H1 (cell line): ENCODE results near the gene CFAP61. TPM values are rescaled to one million over a fixed set of nuclear protein-coding genes. Genes with fewer than 3 reads are reported as not detected.

ENCODE experiments used
- CTCF ChIA-PET: fragments of 300-600 bp; sonication (Branson Sonifier 250); formaldehyde crosslinking; loops from one replicate; lab custom pipeline; 2021; ENCODE audit not compliant: partially characterized antibody; lab: Charles Lee
- POLR2A ChIA-PET: fragments of 300-600 bp; sonication (Branson Sonifier 250); formaldehyde crosslinking; loops from one replicate; lab custom pipeline; 2021; ENCODE audit warnings: inconsistent platforms; ENCODE audit not compliant: partially characterized antibody; lab: Charles Lee
- DNase-seq, 2 experiments: peaks; one replicate each; pipeline versions ENCODE4 v3.0.0 to v3.0.0-alpha.2; 2010 to 2022; ENCODE audit warnings: low spot score in 2 of 2, low read depth in 1 of 2, mixed read lengths in 1 of 2
- FAIRE-seq: peaks from 2 replicates; lab custom pipeline; 2011; peaks lifted over from hg19 to GRCh38; lab: Jason Lieb, UNC
- H2AFZ ChIP-seq: 2 replicates; pipeline ENCODE4 v1.8.1; 2012; ENCODE audit warnings: low read length, inconsistent platforms
- H2AK5ac ChIP-seq: 2 replicates; pipeline ENCODE4 v1.6.1; 2013; ENCODE audit warnings: low read depth, low read length
- H2BK120ac ChIP-seq: replicated peaks from 2 replicates; pipeline ENCODE3; 2013; ENCODE audit warnings: low read depth, low read length, inconsistent platforms
- H2BK12ac ChIP-seq: 2 replicates; pipeline ENCODE4 v1.6.1; 2013; ENCODE audit warnings: low read depth, low read length
- H2BK15ac ChIP-seq: 2 replicates; pipeline ENCODE4 v1.6.1; 2013; ENCODE audit warnings: low read length
- H2BK20ac ChIP-seq: 2 replicates; pipeline ENCODE4 v1.6.1; 2013; ENCODE audit warnings: low read length
- H2BK5ac ChIP-seq: 2 replicates; pipeline ENCODE4 v1.6.1; 2013; ENCODE audit warnings: low read depth, low read length
- H3K14ac ChIP-seq: 2 replicates; pipeline ENCODE4 v1.6.1; 2013; ENCODE audit warnings: inconsistent platforms; ENCODE audit not compliant: insufficient read length
- H3K18ac ChIP-seq: 2 replicates; pipeline ENCODE4 v1.6.1; 2013; ENCODE audit warnings: low read length; ENCODE audit errors: extremely low read depth
- H3K23ac ChIP-seq: 2 replicates; pipeline ENCODE4 v1.6.1; 2013; ENCODE audit warnings: inconsistent platforms; ENCODE audit not compliant: insufficient read length
- H3K23me2 ChIP-seq: 2 replicates; pipeline ENCODE4 v1.6.1; 2013; ENCODE audit warnings: low read depth, low read length
- H3K27ac ChIP-seq: 2 replicates; pipeline ENCODE4 v1.6.1; 2011; ENCODE audit warnings: low read depth, low read length, inconsistent platforms
- H3K27me3 ChIP-seq, 4 experiments: replicated peaks in 1 of 4; 1 replicate in 1 of 4; 2 replicates in 3 of 4; pipeline versions ENCODE4 v1.6.1 to v1.8.1; 2011 to 2013; ENCODE audit warnings: low read length in 3 of 4, mild to moderate bottlenecking in 3 of 4, inconsistent platforms in 2 of 4, mixed read lengths in 2 of 4, moderate library complexity in 1 of 4; ENCODE audit not compliant: control insufficient read depth in 3 of 4, insufficient read depth in 3 of 4; ENCODE audit errors: extremely low read depth in 1 of 4
- H3K36me3 ChIP-seq, 4 experiments: 2 replicates each; pipeline versions ENCODE4 v1.6.1 to v1.8.1; 2011 to 2013; ENCODE audit warnings: mild to moderate bottlenecking in 4 of 4, low read length in 3 of 4, moderate library complexity in 2 of 4, control low read depth in 1 of 4, inconsistent platforms in 1 of 4; ENCODE audit not compliant: insufficient read depth in 4 of 4, control insufficient read depth in 2 of 4
- H3K4ac ChIP-seq: replicated peaks from 2 replicates; pipeline ENCODE3; 2013; ENCODE audit warnings: low read length, low read depth, mixed read lengths, inconsistent platforms; ENCODE audit not compliant: insufficient read length
- H3K4me1 ChIP-seq, 4 experiments: replicated peaks in 1 of 4; 1 replicate in 1 of 4; 2 replicates in 3 of 4; pipeline versions ENCODE4 v1.6.1 to v1.8.1; 2011 to 2013; ENCODE audit warnings: low read length in 3 of 4, inconsistent platforms in 2 of 4, mixed read lengths in 1 of 4; ENCODE audit not compliant: insufficient read depth in 4 of 4, control insufficient read depth in 3 of 4
- H3K4me2 ChIP-seq, 2 experiments: 2 replicates each; pipeline versions ENCODE4 v1.6.1 to v1.8.1; 2011 to 2013; ENCODE audit warnings: low read depth in 2 of 2, low read length in 2 of 2, control low read depth in 1 of 2, inconsistent platforms in 1 of 2, mild to moderate bottlenecking in 1 of 2; ENCODE audit not compliant: insufficient read depth in 1 of 2
- H3K4me3 ChIP-seq, 4 experiments: fragments of 200-600, 300-600 bp in 1 of 4; sonication (generic), shearing (Covaris generic), sonication (Bioruptor Twin) in 1 of 4; 2 replicates each; pipeline versions ENCODE4 v1.5.1 to v1.8.1; 2011 to 2016; ENCODE audit warnings: low read length in 4 of 4, low read depth in 3 of 4, control low read depth in 2 of 4, inconsistent platforms in 2 of 4, mild to moderate bottlenecking in 2 of 4, mixed read lengths in 1 of 4, moderate library complexity in 1 of 4; ENCODE audit not compliant: insufficient read depth in 2 of 4; ENCODE audit errors: extremely low read depth in 1 of 4
- H3K56ac ChIP-seq: replicated peaks from 2 replicates; pipeline ENCODE3; 2013; ENCODE audit warnings: low read depth, mild to moderate bottlenecking, mixed read lengths, low read length, inconsistent platforms; ENCODE audit not compliant: insufficient read length
- H3K79me1 ChIP-seq: 2 replicates; pipeline ENCODE4 v1.6.1; 2013; ENCODE audit warnings: low read depth, low read length, control low read depth
- H3K79me2 ChIP-seq, 2 experiments: 2 replicates each; pipeline versions ENCODE4 v1.6.1 to v1.8.1; 2012 to 2013; ENCODE audit warnings: low read length in 2 of 2, mild to moderate bottlenecking in 2 of 2, inconsistent platforms in 1 of 2; ENCODE audit not compliant: insufficient read depth in 2 of 2, control insufficient read depth in 1 of 2
- H3K9ac ChIP-seq, 4 experiments: replicated peaks in 1 of 4; 1 replicate in 1 of 4; 2 replicates in 3 of 4; pipeline versions ENCODE4 v1.6.1 to v1.8.1; 2011 to 2013; ENCODE audit warnings: low read depth in 3 of 4, low read length in 3 of 4, control low read depth in 2 of 4, mild to moderate bottlenecking in 2 of 4, moderate library complexity in 2 of 4, inconsistent platforms in 1 of 4; ENCODE audit errors: extremely low read depth in 1 of 4
- H3K9me3 ChIP-seq, 2 experiments: 2 replicates each; pipeline versions ENCODE4 v1.6.1 to v1.8.1; 2012 to 2013; ENCODE audit warnings: mild to moderate bottlenecking in 2 of 2, moderate library complexity in 2 of 2, control low read depth in 1 of 2, inconsistent platforms in 1 of 2, low read depth in 1 of 2, low read length in 1 of 2, mixed read lengths in 1 of 2; ENCODE audit not compliant: insufficient read depth in 2 of 2
- H4K20me1 ChIP-seq, 2 experiments: replicated peaks in 1 of 2; 2 replicates each; pipeline versions ENCODE3 to v1.8.1; 2011 to 2013; ENCODE audit warnings: inconsistent platforms in 2 of 2, low read length in 2 of 2, mild to moderate bottlenecking in 1 of 2; ENCODE audit not compliant: insufficient read depth in 2 of 2, control insufficient read depth in 1 of 2
- H4K5ac ChIP-seq: 2 replicates; pipeline ENCODE4 v1.6.1; 2013; ENCODE audit warnings: low read length, low read depth, mixed read lengths, inconsistent platforms; ENCODE audit not compliant: insufficient read length
- H4K8ac ChIP-seq: 2 replicates; pipeline ENCODE4 v1.8.0; 2013; ENCODE audit warnings: mild to moderate bottlenecking, moderate library complexity, low read length, inconsistent platforms; ENCODE audit not compliant: insufficient read depth; ENCODE audit errors: extremely low read depth
- H4K91ac ChIP-seq: replicated peaks from 2 replicates; pipeline ENCODE3; 2013; ENCODE audit warnings: low read length, mixed read lengths, inconsistent platforms; ENCODE audit not compliant: insufficient read length
- HDAC6 ChIP-seq: IDR thresholded peaks from one replicate; pipeline ENCODE4 v1.7.1; 2012; ENCODE audit warnings: low read depth, mild to moderate bottlenecking, inconsistent platforms, low read length, moderate library complexity
- PHF8 ChIP-seq: fragments of 200-600 bp; sonication (generic); conservative IDR thresholded peaks from 2 replicates; pipeline ENCODE4 v1.7.1; 2012; ENCODE audit warnings: low read depth, mild to moderate bottlenecking, inconsistent platforms, low read length, moderate library complexity
- SRF ChIP-seq: IDR thresholded peaks from 2 replicates; pipeline ENCODE4 v1.6.1; 2011; ENCODE audit warnings: mild to moderate bottlenecking, low read depth, low read length, moderate library complexity
- TAF1 ChIP-seq: IDR thresholded peaks from 2 replicates; pipeline ENCODE4 v1.6.1; 2011; ENCODE audit warnings: mild to moderate bottlenecking, low read depth, low read length
- WGBS, 2 experiments: shearing (Covaris generic) in 1 of 2; methylation state at CpG; one replicate each; pipeline versions ENCODE4 v1.1.6 to v1.1.7; 2013 to 2015; ENCODE audit warnings: low lambda C conversion rate in 2 of 2, mixed read lengths in 2 of 2, inconsistent platforms in 1 of 2, low coverage in 1 of 2, missing lambda C conversion rate in 1 of 2; ENCODE audit not compliant: insufficient replicate concordance in 2 of 2, insufficient coverage in 1 of 2, insufficient read length in 1 of 2; ENCODE audit errors: extremely low coverage in 1 of 2, missing lambda C conversion rate in 1 of 2; 5-methylcytosine and 5-hydroxymethylcytosine counted together
- polyA plus RNA-seq, 7 experiments: library from polyadenylated mRNA; depleted of rRNA in 3 of 7; stranded (reverse) in 5 of 7; unstranded in 2 of 7; fragments of >200 nt in 5 of 7; fragments of 200-250 nt in 2 of 7; gene quantifications; 1 replicate in 5 of 7; 2 replicates in 1 of 7; 4 replicates in 1 of 7; pipeline versions ENCODE4 v1.2.1 to v1.2.3, GENCODE V29; 2011 to 2013; ENCODE audit warnings: missing spikeins in 2 of 7, mixed read lengths in 2 of 7
- total RNA-seq: library from RNA; stranded (reverse); fragmentation: NEBNext Ultra II Directional; extraction: Animal tissue kit (Norgen Biotek cat#: 25700); gene quantifications from 2 replicates; pipeline ENCODE4 v1.2.1, GENCODE V29; 2021

CFAP61 gene
- total and polyA plus RNA-seq, 2 of the 8 experiments (the other 6 are each of a cell fraction or from before 2014, with no cell fraction given) = 0.29 to 0.61 TPM

GRCh38 chr20:20219016-20219415 lies 166.7 kb downstream of the CFAP61 start:
- no peak overlapping the region for H2BK5ac ChIP-seq
- no peak overlapping the region for H3K23ac ChIP-seq
- H3K9me3 ChIP-seq = peaks cover 3 to 6% of the 10 kb centered on the region in 2 experiments; a peak in 2 of 4 replicates
- 95% methylated on average over 2 of the region's 2 CpGs; no CpG with 5 or more reads in 1 of the 2 experiments for WGBS, 2 experiments
- H2BK20ac ChIP-seq = no peak overlapping the region
- H3K18ac ChIP-seq = no peak overlapping the region
- no peak overlapping the region for H4K8ac ChIP-seq
- H2BK120ac ChIP-seq = no peak overlapping the region
- no peak overlapping the region for H2BK15ac ChIP-seq
- no peaks in the 10 kb centered on the region for H3K4me1 ChIP-seq
- no peaks in the 10 kb centered on the region for H3K79me2 ChIP-seq
- DNase-seq = no peak
- TF ChIP-seq HDAC6 (no peak), PHF8 (no peak), SRF (no peak), TAF1 (no peak)
- H3K14ac ChIP-seq = no peak overlapping the region
- no peak overlapping the region for H3K4me3 ChIP-seq
- H4K91ac ChIP-seq = no peak overlapping the region
- H2AFZ ChIP-seq = no peak overlapping the region
- ChIA-PET POLR2A (no interaction called here), CTCF (interaction anchor here (1.2 to 1.4 kb wide), 2 partner anchors 9 to 374 kb away, joined by 3 read pairs; no protein-coding TSS in a partner anchor)
- H3K9ac ChIP-seq = no peak overlapping the region
- no peaks in the 10 kb centered on the region for H3K79me1 ChIP-seq
- H2AK5ac ChIP-seq = no peak overlapping the region
- H3K4me2 ChIP-seq = no peak overlapping the region
- no peak overlapping the region for H4K5ac ChIP-seq
- no peak overlapping the region for H2BK12ac ChIP-seq
- H3K36me3 ChIP-seq = no peaks in the 10 kb centered on the region
- H3K56ac ChIP-seq = no peak overlapping the region
- H4K20me1 ChIP-seq = no peaks in the 10 kb centered on the region
- no peak overlapping the region for H3K4ac ChIP-seq
- H3K27ac ChIP-seq = no peak overlapping the region
- FAIRE-seq = no peak
- H3K27me3 ChIP-seq = no peaks in the 10 kb centered on the region
- H3K23me2 ChIP-seq = no peaks in the 10 kb centered on the region
